IPS DF 6.9 (cell line): ENCODE results near the gene DMD.
"Not testable (repeated sequence)": the region's sequence is repeated elsewhere in the genome, so short reads cannot be mapped to it uniquely, and the experiment has no call there.

Source experiments
- DNase-seq: peaks from one replicate; pipeline ENCODE4 v3.0.0-alpha.2; 2013; ENCODE audit warnings: low read depth, low spot score
- H3K27ac ChIP-seq: one replicate; pipeline ENCODE4 v1.5.1; 2013; ENCODE audit warnings: low read length, control low read depth
- H3K27me3 ChIP-seq: 2 replicates; pipeline ENCODE4 v1.6.1; 2013; ENCODE audit warnings: mild to moderate bottlenecking, low read length; ENCODE audit not compliant: control insufficient read depth, insufficient read depth
- H3K36me3 ChIP-seq: 2 replicates; pipeline ENCODE4 v1.6.1; 2013; ENCODE audit warnings: low read length; ENCODE audit not compliant: control insufficient read depth, insufficient read depth
- H3K4me1 ChIP-seq: 2 replicates; pipeline ENCODE4 v1.6.1; 2013; ENCODE audit warnings: low read length; ENCODE audit not compliant: control insufficient read depth, insufficient read depth
- H3K4me3 ChIP-seq: 2 replicates; pipeline ENCODE4 v1.5.1; 2013; ENCODE audit warnings: mild to moderate bottlenecking, low read length
- H3K9me3 ChIP-seq: 2 replicates; pipeline ENCODE4 v1.6.1; 2013; ENCODE audit warnings: low read length, inconsistent platforms; ENCODE audit not compliant: control insufficient read depth, insufficient read depth
- WGBS: extraction: QIAGEN DNeasy Blood & Tissue Kit; methylation state at CpG from one replicate; pipeline ENCODE4 v1.1.7; 2013; ENCODE audit warnings: mixed read lengths, missing lambda C conversion rate; ENCODE audit not compliant: insufficient read length, insufficient coverage; 5-methylcytosine and 5-hydroxymethylcytosine counted together

DMD gene

GRCh38 chrX:33128048-33128805 is 83.1 kb downstream of the DMD start:
- H3K27me3 ChIP-seq: no peaks in the 10 kb centered on the region
- H3K27ac ChIP-seq: no peak overlapping the region
- no CpG with 5 or more reads among the region's 10 CpGs for WGBS
- no peaks in the 10 kb centered on the region for H3K4me1 ChIP-seq
- H3K4me3 ChIP-seq: no peak overlapping the region
- no peaks in the 10 kb centered on the region for H3K36me3 ChIP-seq
- no peak for DNase-seq
- H3K9me3 ChIP-seq: no peaks in the 10 kb centered on the region

- no peak for DNase-seq
- Histone ChIP-seq H3K9me3 (no peaks in the 10 kb centered on the region), H3K4me3 (no peak overlapping the region), H3K27me3 (no peaks in the 10 kb centered on the region), H3K36me3 (no peaks in the 10 kb centered on the region), H3K27ac (no peak overlapping the region), H3K4me1 (no peaks in the 10 kb centered on the region)
- no CpG with 5 or more reads among the region's 6 CpGs for WGBS
Measured at GRCh38 chrX:33126469-33126868, 84.9 kb downstream of the DMD start.

GRCh38 chrX:33109858-33110257 is 101.5 kb downstream of the DMD start:
- no CpG with 5 or more reads among the region's 3 CpGs for WGBS
- no peaks in the 10 kb centered on the region for H3K36me3 ChIP-seq
- no peak for DNase-seq

DNA sequence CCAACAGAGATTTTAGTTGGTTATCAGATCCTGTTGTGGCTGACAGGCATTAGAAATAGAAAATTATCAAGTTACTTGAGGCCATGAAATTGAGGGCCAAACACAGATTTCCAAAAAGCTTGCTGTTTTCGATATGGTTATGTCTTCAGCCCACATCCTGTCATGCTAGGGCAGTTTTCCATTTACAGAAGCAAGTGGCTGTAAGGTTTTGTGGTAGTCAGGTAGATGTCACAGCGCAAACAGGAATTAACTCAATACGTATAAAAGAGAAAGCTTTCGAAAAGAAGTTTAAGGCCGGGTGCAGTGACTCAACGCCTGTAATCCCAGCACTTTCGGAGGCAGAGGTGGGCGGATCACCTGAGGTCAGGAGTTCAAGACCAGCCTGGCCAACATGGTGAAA is 104.6 kb downstream of the DMD start:
- Histone ChIP-seq H3K9me3 (no peaks in the 10 kb centered on the region), H3K36me3 (no peaks in the 10 kb centered on the region), H3K4me1 (no peaks in the 10 kb centered on the region), H3K4me3 (no peak overlapping the region), H3K27me3 (no peaks in the 10 kb centered on the region), H3K27ac (no peak overlapping the region)
- no peak for DNase-seq
- WGBS: no CpG with 5 or more reads among the region's 8 CpGs

More at GRCh38 chrX:33109858-33110257, 101.5 kb downstream of the DMD start:
- H3K27me3 ChIP-seq: no peaks in the 10 kb centered on the region
- H3K4me3 ChIP-seq: no peak overlapping the region
- H3K9me3 ChIP-seq: no peaks in the 10 kb centered on the region
- H3K4me1 ChIP-seq: no peaks in the 10 kb centered on the region
- no peak overlapping the region for H3K27ac ChIP-seq

DNA sequence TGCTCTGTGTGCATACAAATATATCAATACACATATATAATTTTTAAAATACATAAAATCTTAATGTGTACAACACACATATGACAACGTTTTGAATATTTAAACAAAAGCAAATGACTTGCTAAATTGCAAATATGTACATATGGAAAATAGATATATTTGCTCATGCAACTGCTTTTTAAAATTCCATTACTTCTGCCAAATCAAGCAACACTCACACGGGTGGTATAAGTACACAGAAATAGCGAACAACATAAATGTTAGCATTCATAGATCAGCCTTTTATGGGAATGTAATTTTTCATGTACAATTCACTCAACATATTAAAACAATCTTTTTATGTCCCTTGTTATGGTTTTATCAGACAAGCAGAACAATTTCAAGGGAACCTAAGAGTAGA is 116.3 kb downstream of the DMD start:
- no peaks in the 10 kb centered on the region for H3K4me1 ChIP-seq
- no CpG with 5 or more reads among the region's 3 CpGs for whole genome bisulfite sequencing
- H3K36me3 ChIP-seq: no peaks in the 10 kb centered on the region
- H3K27ac ChIP-seq: no peak overlapping the region
- no peaks in the 10 kb centered on the region for H3K27me3 ChIP-seq
- no peaks in the 10 kb centered on the region for H3K9me3 ChIP-seq
- DNase-seq: no peak
- no peak overlapping the region for H3K4me3 ChIP-seq

GRCh38 chrX:33087411-33087810 is 123.9 kb downstream of the DMD start:
- no peaks in the 10 kb centered on the region for H3K9me3 ChIP-seq
- DNase-seq: no peak
- H3K4me1 ChIP-seq: no peaks in the 10 kb centered on the region
- H3K36me3 ChIP-seq: no peaks in the 10 kb centered on the region
- no peak overlapping the region for H3K4me3 ChIP-seq
- no peaks in the 10 kb centered on the region for H3K27me3 ChIP-seq
- no peak overlapping the region for H3K27ac ChIP-seq

- Histone ChIP-seq H3K4me3 (no peak overlapping the region), H3K27ac (no peak overlapping the region), H3K36me3 (no peaks in the 10 kb centered on the region), H3K4me1 (no peaks in the 10 kb centered on the region), H3K27me3 (no peaks in the 10 kb centered on the region), H3K9me3 (no peaks in the 10 kb centered on the region)
- DNase-seq: no peak
- no CpG with 5 or more reads among the region's 1 CpG for WGBS
Measured at GRCh38 chrX:33086886-33087285, 124.5 kb downstream of the DMD start.

DNA sequence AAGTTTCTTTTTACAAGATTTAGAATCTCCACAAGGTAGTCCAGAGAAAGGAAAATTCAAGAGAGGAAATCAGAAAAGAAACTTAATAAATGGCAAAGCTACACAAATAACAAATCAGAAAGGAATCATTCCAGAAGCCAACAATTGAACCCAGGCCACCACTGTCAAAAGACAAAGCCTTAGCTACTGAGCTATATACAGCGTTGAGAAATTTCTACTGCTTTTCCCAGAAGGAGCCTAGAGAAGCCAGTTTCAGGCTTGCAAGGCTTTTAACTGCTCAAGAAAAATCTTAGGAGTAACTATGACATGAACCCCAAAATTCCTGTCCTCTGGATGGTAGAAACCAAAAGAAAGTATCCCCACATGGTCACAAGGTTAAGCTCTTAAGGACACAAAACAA is 129.0 kb downstream of the DMD start:
- no peak for DNase-seq
- H3K27ac ChIP-seq: no peak overlapping the region
- no peaks in the 10 kb centered on the region for H3K4me1 ChIP-seq
- H3K4me3 ChIP-seq: no peak overlapping the region
- no CpG with 5 or more reads among the region's 1 CpG for WGBS
- H3K36me3 ChIP-seq: no peaks in the 10 kb centered on the region
- no peaks in the 10 kb centered on the region for H3K9me3 ChIP-seq
- no peaks in the 10 kb centered on the region for H3K27me3 ChIP-seq

DNA sequence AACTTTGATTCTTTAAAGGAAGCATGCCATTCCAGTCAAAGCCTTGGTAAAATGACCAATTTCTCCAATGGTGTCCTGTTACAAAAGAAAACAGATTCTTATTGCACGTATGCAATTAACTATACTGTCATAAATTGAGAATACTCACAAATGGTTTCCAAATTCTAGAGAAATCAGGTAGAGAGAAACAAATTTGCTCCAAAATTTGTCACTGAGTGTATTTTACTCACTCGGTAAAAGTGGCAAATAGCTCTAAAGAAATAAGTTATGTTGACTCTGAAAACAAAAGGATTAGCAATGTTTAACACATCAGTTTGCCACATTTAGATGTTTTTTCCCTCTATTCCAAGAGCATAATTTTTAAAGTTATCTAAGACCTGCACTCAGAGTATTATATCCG is 133.1 kb downstream of the DMD start:
- no peaks in the 10 kb centered on the region for H3K27me3 ChIP-seq
- H3K36me3 ChIP-seq: no peaks in the 10 kb centered on the region
- WGBS: no CpG with 5 or more reads among the region's 3 CpGs
- H3K9me3 ChIP-seq: no peaks in the 10 kb centered on the region
- no peak overlapping the region for H3K27ac ChIP-seq
- H3K4me1 ChIP-seq: no peaks in the 10 kb centered on the region
- no peak for DNase-seq
- no peak overlapping the region for H3K4me3 ChIP-seq

- not testable (repeated sequence) for H3K9me3 ChIP-seq, H3K27me3 ChIP-seq, H3K36me3 ChIP-seq, DNase-seq, H3K4me1 ChIP-seq, H3K4me3 ChIP-seq, H3K27ac ChIP-seq
- no CpG with 5 or more reads among the region's 11 CpGs for WGBS
Measured at GRCh38 chrX:33073660-33074059, 137.7 kb downstream of the DMD start.

GRCh38 chrX:33065415-33065814 is 145.9 kb downstream of the DMD start:
- no peak overlapping the region for H3K4me3 ChIP-seq
- WGBS: no CpG with 5 or more reads among the region's 1 CpG

More at GRCh38 chrX:33065415-33065814, 145.9 kb downstream of the DMD start:
- Histone ChIP-seq H3K4me1 (no peaks in the 10 kb centered on the region), H3K27ac (no peak overlapping the region), H3K36me3 (no peaks in the 10 kb centered on the region), H3K27me3 (no peaks in the 10 kb centered on the region), H3K9me3 (no peaks in the 10 kb centered on the region)
- no peak for DNase-seq
